CD4-positive, alpha-beta T cell treated with Interleukin-10 for 1 hour (primary cell): ENCODE measurements around the gene TGIF1.
"Not testable (repeated sequence)": the region's sequence is repeated elsewhere in the genome, so short reads cannot be mapped to it uniquely, and the experiment has no call there.

Experiments
- DNase-seq: peaks from one replicate; pipeline ENCODE4 v3.0.0-alpha.2; 2020

The TGIF1 gene

GRCh38 chr18:3450012-3450798 is at the start of gene TGIF1:
Gene TGIF1, plus strand, starts transcription at chr18:3450172. Its CDS starts 318 bp downstream, at chr18:3450490.
- peak; percentile 82 for DNase-seq

DNA sequence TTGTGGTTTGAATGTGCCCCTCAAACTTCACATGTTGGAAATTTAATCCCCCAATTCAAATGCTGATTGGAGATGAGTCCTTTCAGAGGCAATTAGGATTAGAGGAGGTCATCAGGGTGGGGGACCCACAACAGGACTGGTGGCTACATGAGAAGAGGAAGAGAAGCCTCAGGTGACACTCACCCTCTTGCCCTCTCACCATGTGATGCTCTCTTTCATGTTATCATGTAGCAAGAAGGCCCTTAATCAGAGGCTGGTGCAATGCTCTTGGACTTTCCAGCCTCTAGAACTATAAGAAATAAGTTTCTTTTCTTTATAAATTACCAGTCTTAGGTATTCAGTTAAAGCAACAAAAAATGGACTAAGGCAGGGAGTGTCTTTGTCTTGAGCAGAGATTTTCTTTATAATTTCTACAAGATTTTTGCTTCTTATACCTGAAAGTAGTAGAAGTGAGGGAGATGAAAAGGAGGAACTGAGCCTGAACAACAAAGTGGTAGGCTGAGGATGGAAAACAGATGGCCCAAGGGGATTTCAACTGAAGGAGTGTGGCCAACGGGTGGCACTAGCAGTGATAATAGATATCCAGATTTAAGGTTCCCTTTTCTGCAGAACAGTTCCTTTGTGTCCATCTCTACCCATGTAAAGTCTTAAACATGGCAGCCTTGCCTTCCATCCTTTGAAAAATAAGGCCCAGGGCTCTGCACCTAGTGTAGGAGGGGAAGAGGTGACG is 49.2 kb upstream of the TGIF1 start:
- DNase-seq, result no peak

DNA sequence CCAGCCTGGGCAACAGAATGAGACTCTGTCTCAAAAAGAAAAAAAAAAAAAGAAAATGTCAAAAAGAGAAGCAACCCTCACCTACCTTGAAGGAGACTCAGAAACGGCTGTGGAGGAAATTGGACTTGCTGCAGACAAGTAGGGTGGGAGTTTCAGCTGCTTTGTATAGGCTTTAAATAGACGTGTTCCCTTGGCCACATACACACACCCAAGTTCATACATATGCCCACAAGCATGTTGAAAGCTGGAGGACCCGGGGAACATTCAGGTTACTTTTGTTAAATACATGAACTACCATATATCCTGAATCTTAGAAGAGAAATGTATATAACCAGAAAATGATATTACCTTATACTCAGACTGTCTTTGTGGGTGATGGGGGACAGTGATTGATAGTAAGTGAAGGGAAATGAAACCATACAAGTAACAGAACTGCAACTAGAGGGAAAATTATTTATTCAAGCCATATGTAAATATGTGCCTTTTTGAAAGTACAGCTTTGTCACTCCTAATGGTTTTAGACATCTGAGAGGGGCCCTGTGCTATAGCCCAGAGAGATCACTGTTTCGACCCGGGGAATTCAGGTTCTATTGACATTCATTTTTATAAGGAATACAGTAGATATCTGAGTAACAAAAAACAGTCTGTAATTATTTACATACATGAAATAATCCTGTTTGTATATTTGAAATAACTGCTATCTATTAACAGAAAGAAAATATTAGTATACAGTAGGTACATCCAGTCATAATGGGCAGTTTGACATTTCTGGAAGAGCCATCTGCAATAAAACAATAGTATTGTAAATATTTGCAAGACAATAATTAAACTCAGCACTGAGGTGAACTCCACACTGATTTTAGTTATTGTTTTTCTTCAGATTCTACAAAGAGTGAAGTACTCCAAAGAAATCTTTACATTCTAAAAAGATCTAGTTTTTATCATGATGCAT is 48.0 kb upstream of the TGIF1 start:
- no peak for DNase-seq

DNA sequence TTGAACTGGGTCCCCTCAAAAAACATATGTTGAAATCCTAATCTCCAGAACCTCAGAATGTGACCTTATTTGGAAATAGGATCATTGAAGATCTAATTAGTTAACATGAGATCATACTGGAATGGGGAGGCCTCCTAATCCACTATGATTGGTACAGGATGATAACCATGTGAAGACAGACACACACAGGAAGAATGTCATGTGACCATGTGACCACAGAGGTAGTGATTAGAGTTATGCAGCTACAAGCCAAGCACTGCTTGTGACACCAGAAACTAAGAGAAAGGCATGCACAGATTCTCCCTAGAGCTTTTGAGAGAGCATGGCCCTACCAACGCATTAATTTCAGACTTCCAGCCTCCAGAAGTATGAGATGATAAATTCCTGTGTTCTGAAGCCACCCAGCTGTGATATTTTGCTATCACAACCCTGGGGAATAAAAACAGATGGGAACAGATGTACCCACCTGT is 47.0 kb upstream of the TGIF1 start:
- peak; percentile 16 for DNase-seq

DNA sequence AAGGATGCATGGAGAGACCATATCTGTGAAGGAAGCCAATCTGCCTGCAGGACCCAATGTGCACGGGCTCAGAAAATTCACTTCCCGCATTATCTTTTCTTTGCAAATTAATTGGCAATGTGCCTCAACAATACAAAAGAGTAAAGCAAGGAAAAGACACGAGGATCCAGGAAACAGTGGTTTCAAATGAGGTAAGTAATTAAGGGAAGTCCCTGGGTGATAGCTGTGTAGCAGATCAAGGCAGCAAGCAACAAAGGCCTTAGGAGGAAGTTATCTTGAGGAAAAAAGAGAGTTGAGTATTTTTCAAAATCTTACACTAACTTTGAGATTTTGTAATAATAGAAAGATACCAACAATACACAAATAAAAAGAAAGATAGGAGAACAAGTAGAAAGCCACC is 44.3 kb upstream of the TGIF1 start:
- no peak for DNase-seq

GRCh38 chr18:3408107-3408506 is 41.9 kb upstream of the TGIF1 start:
- DNase-seq, result no peak

DNA sequence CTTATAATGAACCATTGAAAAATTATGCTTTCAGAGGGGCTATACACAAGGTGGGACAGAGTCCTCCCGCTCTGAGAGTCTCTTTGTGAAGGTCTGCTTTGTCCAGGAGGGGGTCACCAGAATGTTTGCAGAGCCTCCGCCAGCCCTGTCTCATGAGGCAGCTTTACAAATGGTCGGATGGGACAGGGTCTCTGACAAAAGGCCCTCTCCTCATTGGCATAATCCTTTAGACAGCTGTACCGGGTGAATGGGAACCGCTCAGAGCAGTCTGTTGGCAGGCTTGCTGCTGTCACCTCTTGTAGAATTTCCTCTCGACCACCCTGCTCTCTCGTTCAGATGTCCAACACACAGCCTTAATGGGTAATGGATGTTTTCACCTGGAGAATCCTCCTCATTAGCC is 40.2 kb upstream of the TGIF1 start:
- DNase-seq, result no peak

DNA sequence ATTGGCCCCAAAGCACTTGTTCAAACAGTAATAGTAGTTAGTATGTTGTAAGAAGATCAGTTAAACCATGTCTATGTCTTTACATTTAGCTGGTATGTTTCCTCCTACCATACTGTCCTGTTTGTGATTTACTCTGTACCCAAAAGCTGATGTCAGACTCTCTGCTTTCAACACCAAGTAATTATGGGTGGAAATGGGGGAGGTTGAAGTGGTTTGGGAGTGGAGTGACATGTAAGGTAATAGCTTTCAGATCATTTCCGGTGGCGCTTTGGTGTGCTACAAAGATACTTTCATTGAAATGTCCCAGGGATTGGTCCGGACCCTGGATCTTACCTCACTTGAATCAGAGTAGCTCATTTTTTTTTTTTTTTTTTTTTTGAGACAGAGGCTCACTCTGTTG is 39.7 kb upstream of the TGIF1 start:
- no peak for DNase-seq

GRCh38 chr18:3410876-3411275 is 39.1 kb upstream of the TGIF1 start:
- not testable (repeated sequence) for DNase-seq

- DNase-seq, result no peak
These were observed 38.6 kb upstream of the TGIF1 start for GRCh38 chr18:3411327-3411726.

DNA sequence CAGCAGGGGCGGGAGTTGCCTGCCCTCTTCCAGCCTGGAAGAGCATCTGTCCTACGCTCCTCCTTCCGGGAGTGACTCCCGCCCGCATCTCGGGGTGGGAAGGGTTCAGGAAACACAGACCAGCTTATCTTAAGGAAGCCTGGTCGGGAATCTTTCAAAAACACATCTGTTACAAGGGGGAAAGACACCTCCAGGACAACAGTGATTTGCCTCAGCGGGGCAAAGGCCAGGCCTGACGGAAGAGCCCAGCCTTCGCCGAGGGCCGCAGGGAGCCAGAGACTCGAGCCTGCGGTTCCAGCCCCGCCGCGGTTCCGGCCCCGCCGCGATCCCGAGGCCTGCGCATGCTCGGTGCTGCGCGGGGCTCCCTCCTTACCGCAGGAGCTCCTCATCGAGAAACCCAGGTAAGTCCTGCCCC is 38.1 kb upstream of the TGIF1 start:
- peak; percentile 40 for DNase-seq

DNA sequence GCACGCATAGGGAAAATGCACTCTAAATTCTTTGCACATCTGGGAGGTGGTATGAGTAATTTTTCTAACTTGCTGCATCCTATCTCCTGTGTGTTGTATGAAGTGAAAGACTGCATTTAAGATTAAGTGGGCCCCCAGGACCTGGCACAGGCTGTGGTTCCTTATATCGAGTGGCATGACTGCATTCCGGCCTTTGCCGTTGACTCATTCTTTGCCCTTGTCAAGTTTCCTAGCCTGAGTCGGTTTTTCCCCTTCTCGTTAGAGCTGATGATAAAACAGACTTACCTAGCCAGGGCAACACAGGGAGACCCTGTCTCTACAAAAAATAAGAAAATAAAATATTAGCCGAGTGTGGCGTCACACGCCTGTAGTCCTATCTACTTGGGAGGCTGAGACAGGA is 37.4 kb upstream of the TGIF1 start:
- DNase-seq, result not testable (repeated sequence)

DNA sequence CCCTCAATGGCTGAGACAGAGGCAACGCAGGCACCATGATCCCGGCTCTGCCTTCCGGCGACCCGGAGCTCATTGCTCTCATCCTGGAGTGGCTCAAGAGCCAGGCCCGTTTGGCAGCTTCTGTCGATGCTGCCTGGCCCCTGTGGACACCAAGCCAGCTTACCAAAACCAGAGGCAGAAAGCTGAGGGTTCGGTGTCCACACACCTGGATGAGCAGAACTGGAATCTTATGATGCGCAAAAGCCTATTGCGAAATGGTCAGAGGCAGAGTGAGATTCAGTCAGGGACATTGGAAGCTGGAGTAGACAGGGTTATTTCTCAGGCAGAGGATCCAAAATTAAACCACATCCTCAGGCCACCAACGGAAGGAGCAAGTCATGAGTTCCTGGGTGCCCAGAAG is 34.9 kb upstream of the TGIF1 start:
- no peak for DNase-seq

- no peak for DNase-seq
These were observed 31.9 kb upstream of the TGIF1 start for GRCh38 chr18:3418083-3418482.

DNA sequence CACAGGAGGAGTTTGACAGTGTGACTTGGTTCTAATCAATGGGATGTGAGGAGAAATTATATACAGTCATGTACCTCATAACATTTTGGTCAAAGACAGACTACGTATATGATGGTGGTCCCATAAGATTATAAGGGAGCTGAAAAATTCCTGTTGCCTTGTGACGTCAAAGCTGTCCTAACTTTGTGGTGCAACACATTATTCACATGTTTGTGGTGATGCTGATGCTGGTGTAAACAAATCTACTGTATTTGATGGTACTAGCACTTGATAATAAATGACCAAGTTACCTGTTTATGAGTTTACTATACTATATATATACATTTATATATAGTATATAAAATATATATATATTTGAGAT is 29.1 kb upstream of the TGIF1 start:
- no peak for DNase-seq

DNA sequence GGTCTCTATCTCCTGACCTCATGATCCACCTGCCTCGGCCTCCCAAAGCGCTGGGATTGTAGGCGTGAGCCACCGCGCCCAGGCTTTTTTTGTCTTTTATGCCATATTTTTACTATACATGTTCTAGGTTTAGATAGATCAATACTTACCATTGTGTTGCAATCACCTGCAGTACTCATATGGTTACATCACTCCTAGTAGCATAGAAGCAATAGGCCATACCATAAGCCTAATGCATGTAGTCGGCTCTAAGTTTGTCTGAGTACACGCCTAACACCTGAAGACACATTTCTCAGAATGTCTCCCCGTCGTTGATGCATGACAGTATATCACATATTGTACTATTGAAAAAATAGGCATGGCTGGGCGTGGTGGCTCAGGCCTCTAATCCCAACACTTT is 27.1 kb upstream of the TGIF1 start:
- no peak for DNase-seq

GRCh38 chr18:3424280-3424890 is 25.6 kb upstream of the TGIF1 start:
- DNase-seq, result no peak

- no peak for DNase-seq
These were observed 24.9 kb upstream of the TGIF1 start for GRCh38 chr18:3425030-3425429.

GRCh38 chr18:3425446-3425845 is 24.5 kb upstream of the TGIF1 start:
- DNase-seq, result no peak

GRCh38 chr18:3426074-3426473 is 23.9 kb upstream of the TGIF1 start:
- no peak for DNase-seq

GRCh38 chr18:3427944-3428343 is 22.0 kb upstream of the TGIF1 start:
- DNase-seq, result no peak

GRCh38 chr18:3429121-3429520 is 20.9 kb upstream of the TGIF1 start:
- DNase-seq, result no peak

- no peak for DNase-seq
These were observed 15.3 kb upstream of the TGIF1 start for GRCh38 chr18:3434685-3435084.
